OCI-LY3 (cell line): ENCODE results near the gene RELL1.

Experiments
- H2AFZ ChIP-seq: fragments of 200-600, 300-600 bp; shearing (Covaris generic); 2 replicates; pipeline ENCODE4 v1.6.0; 2014; ENCODE audit warnings: antibody characterized with exemption, low read depth, low read length
- H3K27ac ChIP-seq: fragments of 200-600, 300-600 bp; sonication (generic); 2 replicates; pipeline ENCODE4 v1.5.1; 2014; ENCODE audit warnings: mild to moderate bottlenecking, low read length, moderate library complexity, mixed read lengths
- H3K27me3 ChIP-seq: fragments of 200-600, 300-600 bp; sonication (generic); 2 replicates; pipeline ENCODE4 v1.6.1; 2014; ENCODE audit warnings: low read depth, low read length, mixed read lengths
- H3K36me3 ChIP-seq: fragments of 200-600, 300-600 bp; sonication (generic); replicated peaks from 2 replicates; pipeline ENCODE3; 2014; ENCODE audit warnings: low read depth, low read length, mixed read lengths
- H3K4me1 ChIP-seq: fragments of 300-600, 200-600 bp; sonication (generic); 2 replicates; pipeline ENCODE4 v1.6.1; 2014; ENCODE audit warnings: low read length, mixed read lengths
- H3K4me2 ChIP-seq: fragments of 200-600, 300-600 bp; sonication (generic); 2 replicates; pipeline ENCODE4 v1.6.1; 2014; ENCODE audit warnings: low read length, mixed read lengths
- H3K4me3 ChIP-seq: fragments of 300-600, 200-600 bp; sonication (generic); 2 replicates; pipeline ENCODE4 v1.5.1; 2014; ENCODE audit warnings: antibody characterized with exemption, mild to moderate bottlenecking, low read length, moderate library complexity
- H3K79me2 ChIP-seq: fragments of 300-600, 200-600 bp; shearing (Covaris generic); 2 replicates; pipeline ENCODE4 v1.6.1; 2014; ENCODE audit warnings: mild to moderate bottlenecking, low read length, mixed read lengths
- H3K9ac ChIP-seq: fragments of 300-600, 200-600 bp; shearing (Covaris generic); 2 replicates; pipeline ENCODE4 v1.6.0; 2014; ENCODE audit warnings: mild to moderate bottlenecking, low read length, moderate library complexity
- H3K9me3 ChIP-seq: fragments of 200-600, 300-600 bp; shearing (Covaris generic); 2 replicates; pipeline ENCODE4 v1.6.1; 2014; ENCODE audit warnings: low read length, mixed read lengths; ENCODE audit not compliant: insufficient read depth
- H4K20me1 ChIP-seq: fragments of 200-600, 300-600 bp; sonication (generic); 2 replicates; pipeline ENCODE4 v1.6.1; 2016; ENCODE audit warnings: low read length, mixed read lengths; ENCODE audit not compliant: insufficient read depth
- EZH2phosphoT487 ChIP-seq: fragments of 200-600 bp; shearing (Covaris generic); IDR thresholded peaks from 2 replicates; pipeline ENCODE4 v1.6.1; 2018; ENCODE audit warnings: antibody characterized with exemption, mixed run types, low read depth
- TF ChIP-seq, protein P1 (sequence below): fragments of 200-600, 300-600 bp; sonication (generic); IDR thresholded peaks from 2 replicates; pipeline ENCODE4 v1.5.1; 2014; ENCODE audit warnings: antibody characterized with exemption, low read length, low read depth

RELL1 gene

GRCh38 chr4:37666625-37667071 is 19.5 kb downstream of the RELL1 start:
- no peak overlapping the region for H3K9ac ChIP-seq
- no peak overlapping the region for H3K4me3 ChIP-seq
- no peaks in the 10 kb centered on the region for H3K79me2 ChIP-seq
- H3K27ac ChIP-seq: no peak overlapping the region
- TF ChIP-seq EZH2phosphoT487: no peak
- TF ChIP-seq, protein P1, sequence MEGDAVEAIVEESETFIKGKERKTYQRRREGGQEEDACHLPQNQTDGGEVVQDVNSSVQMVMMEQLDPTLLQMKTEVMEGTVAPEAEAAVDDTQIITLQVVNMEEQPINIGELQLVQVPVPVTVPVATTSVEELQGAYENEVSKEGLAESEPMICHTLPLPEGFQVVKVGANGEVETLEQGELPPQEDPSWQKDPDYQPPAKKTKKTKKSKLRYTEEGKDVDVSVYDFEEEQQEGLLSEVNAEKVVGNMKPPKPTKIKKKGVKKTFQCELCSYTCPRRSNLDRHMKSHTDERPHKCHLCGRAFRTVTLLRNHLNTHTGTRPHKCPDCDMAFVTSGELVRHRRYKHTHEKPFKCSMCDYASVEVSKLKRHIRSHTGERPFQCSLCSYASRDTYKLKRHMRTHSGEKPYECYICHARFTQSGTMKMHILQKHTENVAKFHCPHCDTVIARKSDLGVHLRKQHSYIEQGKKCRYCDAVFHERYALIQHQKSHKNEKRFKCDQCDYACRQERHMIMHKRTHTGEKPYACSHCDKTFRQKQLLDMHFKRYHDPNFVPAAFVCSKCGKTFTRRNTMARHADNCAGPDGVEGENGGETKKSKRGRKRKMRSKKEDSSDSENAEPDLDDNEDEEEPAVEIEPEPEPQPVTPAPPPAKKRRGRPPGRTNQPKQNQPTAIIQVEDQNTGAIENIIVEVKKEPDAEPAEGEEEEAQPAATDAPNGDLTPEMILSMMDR: no peak
- peak overlapping the region; percentile 17; the same call in 1 of the 2 replicates for H3K4me2 ChIP-seq
- no peaks in the 10 kb centered on the region for H3K36me3 ChIP-seq
- peaks cover 44% of the 10 kb centered on the region for H3K27me3 ChIP-seq
- no peaks in the 10 kb centered on the region for H3K9me3 ChIP-seq
- H3K4me1 ChIP-seq: peaks cover 7% of the 10 kb centered on the region
- H2AFZ ChIP-seq: no peak overlapping the region
- H4K20me1 ChIP-seq: no peaks in the 10 kb centered on the region

DNA sequence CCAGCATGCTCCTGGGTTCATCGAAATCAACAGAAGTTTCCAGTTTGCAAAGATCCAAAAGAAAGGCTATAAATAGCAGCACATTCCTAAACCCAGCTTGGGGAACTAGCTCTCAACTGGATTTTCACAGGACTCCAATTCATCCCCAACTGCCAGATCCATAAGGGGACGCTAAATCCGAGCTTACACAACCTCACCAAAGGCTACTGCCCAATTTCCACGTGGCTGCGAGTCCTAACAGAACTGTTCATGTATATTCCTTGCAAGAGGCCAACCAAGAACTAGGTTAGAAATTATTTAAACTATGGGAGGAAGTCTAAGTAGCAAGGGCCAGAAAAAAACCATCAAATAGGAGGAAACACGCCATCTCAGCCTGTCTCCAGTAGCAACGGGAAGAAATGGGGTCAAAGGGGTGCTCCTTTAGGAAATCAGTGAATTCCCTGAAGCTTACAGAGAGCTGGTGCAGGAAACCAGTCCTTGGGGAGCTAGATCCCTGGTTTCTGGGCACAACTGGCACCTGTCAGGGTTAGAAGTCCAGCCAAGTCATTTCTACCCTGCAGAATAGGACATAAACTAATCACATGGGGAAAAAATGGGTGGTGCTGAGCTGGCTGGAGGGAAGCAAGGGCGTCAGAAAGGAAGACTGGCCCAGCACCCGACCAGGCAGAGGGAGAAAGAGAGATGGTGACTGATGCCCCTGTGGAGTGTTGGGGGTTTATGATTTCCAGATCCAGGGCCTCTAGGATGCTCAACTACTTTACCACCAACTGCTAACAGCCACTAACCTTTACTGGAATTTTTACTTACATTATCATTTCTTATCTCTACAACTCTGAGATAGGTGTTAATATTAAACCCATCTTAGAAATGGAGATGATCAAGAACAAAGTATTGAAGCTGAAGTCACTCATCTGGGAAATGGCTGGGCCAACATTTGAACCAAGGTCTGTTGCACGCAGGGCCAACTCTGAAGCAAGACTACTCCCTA is 20.5 kb downstream of the RELL1 start:
- H3K4me3 ChIP-seq: no peak overlapping the region
- no peak overlapping the region for H3K9ac ChIP-seq
- H3K27ac ChIP-seq: no peak overlapping the region
- peaks cover 7% of the 10 kb centered on the region for H3K4me1 ChIP-seq
- peaks cover 43% of the 10 kb centered on the region for H3K27me3 ChIP-seq
- H3K9me3 ChIP-seq: no peaks in the 10 kb centered on the region
- H3K4me2 ChIP-seq: no peak overlapping the region
- no peaks in the 10 kb centered on the region for H4K20me1 ChIP-seq
- H3K36me3 ChIP-seq: no peaks in the 10 kb centered on the region
- no peak overlapping the region for H2AFZ ChIP-seq
- H3K79me2 ChIP-seq: no peaks in the 10 kb centered on the region
- TF ChIP-seq, protein P1: no peak
- TF ChIP-seq EZH2phosphoT487: no peak

DNA sequence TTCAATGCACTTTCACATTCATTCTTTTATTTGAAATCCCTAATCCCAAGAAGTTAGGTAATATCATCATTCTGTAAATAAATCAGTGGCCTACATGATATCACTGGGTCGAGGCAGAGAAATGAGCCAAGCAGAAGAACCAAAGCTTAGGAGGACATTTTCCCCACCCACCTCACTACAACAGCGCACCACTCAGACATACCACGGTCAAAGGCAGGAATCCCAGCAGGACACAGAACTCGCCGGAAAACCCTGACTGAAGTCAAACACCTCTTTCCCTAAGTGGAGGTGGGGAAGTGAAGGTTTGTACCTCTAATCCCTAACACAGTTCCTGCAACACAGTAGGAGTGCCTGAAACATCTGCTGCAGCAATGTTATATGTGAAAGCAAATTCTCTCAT is 21.5 kb downstream of the RELL1 start:
- H3K27ac ChIP-seq: no peak overlapping the region
- peaks cover 47% of the 10 kb centered on the region for H3K27me3 ChIP-seq
- no peak overlapping the region for H3K4me3 ChIP-seq
- peaks cover 7% of the 10 kb centered on the region for H3K4me1 ChIP-seq
- no peaks in the 10 kb centered on the region for H3K9me3 ChIP-seq
- no peaks in the 10 kb centered on the region for H4K20me1 ChIP-seq
- H3K4me2 ChIP-seq: no peak overlapping the region
- H3K36me3 ChIP-seq: no peaks in the 10 kb centered on the region
- H3K9ac ChIP-seq: no peak overlapping the region
- H3K79me2 ChIP-seq: no peaks in the 10 kb centered on the region
- no peak for TF ChIP-seq EZH2phosphoT487
- TF ChIP-seq, protein P1: no peak
- no peak overlapping the region for H2AFZ ChIP-seq

GRCh38 chr4:37663552-37663951 is 22.6 kb downstream of the RELL1 start:
- Histone ChIP-seq H2AFZ (no peak overlapping the region), H3K27ac (no peak overlapping the region), H3K27me3 (peaks cover 53% of the 10 kb centered on the region), H3K4me1 (peaks cover 7% of the 10 kb centered on the region), H4K20me1 (no peaks in the 10 kb centered on the region), H3K4me3 (no peak overlapping the region), H3K79me2 (no peaks in the 10 kb centered on the region), H3K4me2 (no peak overlapping the region), H3K9me3 (no peaks in the 10 kb centered on the region), H3K36me3 (no peaks in the 10 kb centered on the region), H3K9ac (no peak overlapping the region)
- TF ChIP-seq, protein P1: no peak
- TF ChIP-seq EZH2phosphoT487: no peak
